Activated CD4-positive, alpha-beta T cell treated with anti-CD3 and anti-CD28 coated beads for 36 hours (primary cell): ENCODE results near the gene MED16. TPM values are rescaled to one million over a fixed set of nuclear protein-coding genes. Genes with fewer than 3 reads are reported as not detected.

Source experiments
- ATAC-seq: fragments of 200-7000 bp; cut with Tn5 transposase; one replicate; pipeline ENCODE4 v1.10.0; 2021; ENCODE audit warnings: mild to moderate bottlenecking, moderate library complexity
- CTCF ChIA-PET: fragments of 350-600 bp; sonication (Branson Sonifier 250); formaldehyde crosslinking; loops from one replicate; lab custom pipeline; 2021; ENCODE audit warnings: antibody characterized with exemption; lab: Charles Lee
- POLR2A ChIA-PET: fragments of 350-600 bp; sonication (Branson Sonifier 250); formaldehyde crosslinking; loops from one replicate; lab custom pipeline; 2021; ENCODE audit warnings: antibody characterized with exemption, inconsistent platforms; lab: Charles Lee
- DNase-seq: peaks from one replicate; pipeline ENCODE4 v3.0.0-alpha.2; 2020
- H3K27ac Mint-ChIP-seq: one replicate; pipeline ENCODE4 v1.8.0; 2021; ENCODE audit warnings: mixed read lengths
- H3K27me3 Mint-ChIP-seq: one replicate; pipeline ENCODE4 v1.8.0; 2021; ENCODE audit warnings: mixed read lengths
- H3K36me3 Mint-ChIP-seq: one replicate; pipeline ENCODE4 v1.8.0; 2021; ENCODE audit warnings: low read depth, mixed read lengths
- H3K4me1 Mint-ChIP-seq: one replicate; pipeline ENCODE4 v1.8.0; 2021; ENCODE audit warnings: mixed read lengths
- H3K4me3 Mint-ChIP-seq: one replicate; pipeline ENCODE4 v1.8.0; 2021; ENCODE audit warnings: mild to moderate bottlenecking, moderate library complexity, mixed read lengths
- H3K9me3 Mint-ChIP-seq: one replicate; pipeline ENCODE4 v1.8.0; 2021; ENCODE audit warnings: low read depth, mixed read lengths
- intact Hi-C, 2 experiments: fragments of 100-400 bp; cut with DNase I in 1 of 2; cut with micrococcal nuclease in 1 of 2; formaldehyde crosslinking; loops; one replicate each; pipeline versions ENCODE4 v1.14.2 to v1.15.1; 2022 to 2024; cut with DNase I, micrococcal nuclease
- total RNA-seq, 2 experiments: library from RNA; stranded (reverse); gene quantifications; one replicate each; pipeline ENCODE4 v1.2.3, GENCODE V29; 2021

Gene MED16
- 10 to 100 TPM; 52.6 to 70.3 TPM for total RNA-seq

GRCh38 chr19:892894-893689 is at the start of gene MED16, which contains the start of gene RNU6-9:
Gene MED16 (minus strand): TSS chr19:893187. CDS start chr19:891131, 2,056 bp downstream.
Gene RNU6-9 (plus strand): TSS chr19:893484.
- intact Hi-C loops = loop anchor here (1.0 to 2.0 kb wide), 10 partner anchors 16 to 213 kb away; partner anchors contain the start of genes PTBP1 (in 1 of the 2), R3HDM4 (in 1 of the 2), RNU6-2 (in 1 of the 2) and TMEM259 (in 1 of the 2)
- ChIA-PET CTCF (interaction anchor here (0.6 to 1.9 kb wide), 10 partner anchors 9 to 190 kb away, joined by 3 to 6 read pairs (median 3); partner anchors contain the start of gene WDR18), POLR2A (interaction anchor here (0.5 to 1.3 kb wide), 6 partner anchors 12 to 365 kb away, joined by 3 to 10 read pairs (median 6); no protein-coding TSS in a partner anchor)
- DNase-seq = peak; percentile 95
- H3K27me3 Mint-ChIP-seq = no peaks in the 10 kb centered on the region
- peak within 1 kb of the TSS; percentile 98 for H3K27ac Mint-ChIP-seq
- no peaks in the 10 kb centered on the region for H3K9me3 Mint-ChIP-seq
- H3K4me1 Mint-ChIP-seq = peaks cover 13% of the 10 kb centered on the region
- peaks cover 7% of the 10 kb centered on the region for H3K36me3 Mint-ChIP-seq
- H3K4me3 Mint-ChIP-seq = peak within 1 kb of the TSS; percentile 78
- ATAC-seq = peak; percentile 96

- no peak overlapping the region for H3K27ac Mint-ChIP-seq
- peaks cover 24% of the 10 kb centered on the region for H3K4me1 Mint-ChIP-seq
- no peak overlapping the region for H3K4me3 Mint-ChIP-seq
- peaks cover 5% of the 10 kb centered on the region for H3K36me3 Mint-ChIP-seq
- H3K9me3 Mint-ChIP-seq = no peaks in the 10 kb centered on the region
- intact Hi-C loops = no loop called here
- CTCF ChIA-PET = interaction anchor here (0.9 kb wide), 1 partner anchor 40 kb away, joined by 3 read pairs; no protein-coding TSS in a partner anchor
- no peaks in the 10 kb centered on the region for H3K27me3 Mint-ChIP-seq
- DNase-seq (no peak), ATAC-seq (no peak)
- POLR2A ChIA-PET = no interaction called here
These were observed 49.2 kb upstream of the MED16 start for GRCh38 chr19:942133-942645.

GRCh38 chr19:941292-942132 is 48.5 kb upstream of the MED16 start:
- H3K36me3 Mint-ChIP-seq = peaks cover 5% of the 10 kb centered on the region
- H3K4me1 Mint-ChIP-seq = peaks cover 26% of the 10 kb centered on the region
- ChIA-PET POLR2A (no interaction called here), CTCF (interaction anchor here (1.0 kb wide), 1 partner anchor 40 kb away, joined by 3 read pairs; no protein-coding TSS in a partner anchor)
- H3K9me3 Mint-ChIP-seq = no peaks in the 10 kb centered on the region
- H3K4me3 Mint-ChIP-seq = peak overlapping the region; percentile 73
- no peaks in the 10 kb centered on the region for H3K27me3 Mint-ChIP-seq
- peak overlapping the region; percentile 53 for H3K27ac Mint-ChIP-seq
- DNase-seq (no peak), ATAC-seq (peak; percentile 3)
- intact Hi-C loops = loop anchor here in 1 of 2 experiments (2.0 kb wide), 1 partner anchor 15 kb away; no protein-coding TSS in a partner anchor

- DNase-seq (peak; percentile 77), ATAC-seq (peak; percentile 74)
- ChIA-PET POLR2A (no interaction called here), CTCF (interaction anchor here (1.0 kb wide), 1 partner anchor 41 kb away, joined by 3 read pairs; no protein-coding TSS in a partner anchor)
- peak overlapping the region; percentile 73 for H3K4me3 Mint-ChIP-seq
- H3K9me3 Mint-ChIP-seq = no peaks in the 10 kb centered on the region
- peaks cover 5% of the 10 kb centered on the region for H3K36me3 Mint-ChIP-seq
- H3K27ac Mint-ChIP-seq = no peak overlapping the region
- intact Hi-C loops = loop anchor here in 1 of 2 experiments (2.0 kb wide), 1 partner anchor 16 kb away; no protein-coding TSS in a partner anchor
- peaks cover 26% of the 10 kb centered on the region for H3K4me1 Mint-ChIP-seq
- no peaks in the 10 kb centered on the region for H3K27me3 Mint-ChIP-seq
These were observed 47.8 kb upstream of the MED16 start for GRCh38 chr19:940591-941291.

- H3K4me1 Mint-ChIP-seq = peaks cover 26% of the 10 kb centered on the region
- H3K4me3 Mint-ChIP-seq = peak overlapping the region; percentile 61
- ATAC-seq (no peak), DNase-seq (no peak)
- ChIA-PET POLR2A (no interaction called here), CTCF (no interaction called here)
- no peaks in the 10 kb centered on the region for H3K9me3 Mint-ChIP-seq
- H3K27me3 Mint-ChIP-seq = no peaks in the 10 kb centered on the region
- intact Hi-C loops = loop anchor here in 1 of 2 experiments (2.0 kb wide), 1 partner anchor 17 kb away; no protein-coding TSS in a partner anchor
- peaks cover 5% of the 10 kb centered on the region for H3K36me3 Mint-ChIP-seq
- H3K27ac Mint-ChIP-seq = peak overlapping the region; percentile 68
These were observed 46.9 kb upstream of the MED16 start for GRCh38 chr19:939922-940321.

- peaks cover 5% of the 10 kb centered on the region for H3K36me3 Mint-ChIP-seq
- CTCF ChIA-PET = no interaction called here
- H3K9me3 Mint-ChIP-seq = no peaks in the 10 kb centered on the region
- H3K4me1 Mint-ChIP-seq = peaks cover 26% of the 10 kb centered on the region
- no peak for DNase-seq
- intact Hi-C loops = no loop called here
- ATAC-seq = no peak
- no peak overlapping the region for H3K27ac Mint-ChIP-seq
- POLR2A ChIA-PET = no interaction called here
- H3K4me3 Mint-ChIP-seq = no peak overlapping the region
- no peaks in the 10 kb centered on the region for H3K27me3 Mint-ChIP-seq
These were observed 46.5 kb upstream of the MED16 start for GRCh38 chr19:939439-939838.

- no peak for DNase-seq
- H3K4me3 Mint-ChIP-seq = no peak overlapping the region
- no peaks in the 10 kb centered on the region for H3K9me3 Mint-ChIP-seq
- no peak overlapping the region for H3K27ac Mint-ChIP-seq
- no peak for ATAC-seq
- H3K36me3 Mint-ChIP-seq = peaks cover 5% of the 10 kb centered on the region
- ChIA-PET CTCF (interaction anchor here (0.7 to 1.6 kb wide), 2 partner anchors 31 to 44 kb away, joined by 3 to 5 read pairs; no protein-coding TSS in a partner anchor), POLR2A (interaction anchor here (0.6 kb wide), 2 partner anchors 19 to 110 kb away, joined by 3 to 6 read pairs; no protein-coding TSS in a partner anchor)
- H3K27me3 Mint-ChIP-seq = no peaks in the 10 kb centered on the region
- peaks cover 26% of the 10 kb centered on the region for H3K4me1 Mint-ChIP-seq
- intact Hi-C loops = no loop called here
These were observed 45.4 kb upstream of the MED16 start for GRCh38 chr19:938233-938923.

- Mint-ChIP-seq H3K4me3 (no peak overlapping the region), H3K36me3 (peaks cover 5% of the 10 kb centered on the region), H3K27ac (no peak overlapping the region), H3K9me3 (no peaks in the 10 kb centered on the region), H3K4me1 (peaks cover 32% of the 10 kb centered on the region), H3K27me3 (no peaks in the 10 kb centered on the region)
- peak; percentile 61 for ATAC-seq
- ChIA-PET CTCF (interaction anchor here (0.6 to 0.7 kb wide), 2 partner anchors 32 to 166 kb away, joined by 3 to 4 read pairs; no protein-coding TSS in a partner anchor), POLR2A (no interaction called here)
- peak; percentile 72 for DNase-seq
- intact Hi-C loops = no loop called here
These were observed 44.3 kb upstream of the MED16 start for GRCh38 chr19:937259-937694.

- CTCF ChIA-PET = interaction anchor here (0.6 to 0.9 kb wide), 4 partner anchors 19 to 343 kb away, joined by 3 to 5 read pairs (median 3); no protein-coding TSS in a partner anchor
- Mint-ChIP-seq H3K36me3 (peaks cover 8% of the 10 kb centered on the region), H3K4me3 (no peak overlapping the region), H3K27me3 (no peaks in the 10 kb centered on the region), H3K27ac (no peak overlapping the region), H3K9me3 (no peaks in the 10 kb centered on the region), H3K4me1 (peaks cover 30% of the 10 kb centered on the region)
- POLR2A ChIA-PET = no interaction called here
- intact Hi-C loops = no loop called here
- no peak for ATAC-seq
- no peak for DNase-seq
These were observed 43.2 kb upstream of the MED16 start for GRCh38 chr19:936175-936546.
